Mucosa of descending colon (tissue), 3 donors: ENCODE measurements around the gene MTX3. TPM values are rescaled to one million over a fixed set of nuclear protein-coding genes. Genes with fewer than 3 reads are reported as not detected.

Source experiments
- ATAC-seq: fragments of 200-7000 bp; cut with Tn5 transposase; one replicate; pipeline ENCODE4 v1.9.1; 2020; ENCODE audit warnings: mild to moderate bottlenecking, moderate library complexity
- DNase-seq, 3 donors: peaks; one replicate each; pipeline ENCODE4 v3.0.0-alpha.2; 2020
- H3K36me3 ChIP-seq: fragments of 200-600 bp; one replicate; pipeline ENCODE4 v1.8.0; 2021; ENCODE audit warnings: low read depth, mild to moderate bottlenecking
- H3K4me1 ChIP-seq: fragments of 200-600 bp; one replicate; pipeline ENCODE4 v1.8.0; 2021; ENCODE audit warnings: low read depth, mild to moderate bottlenecking
- H3K4me3 ChIP-seq: fragments of 200-600 bp; one replicate; pipeline ENCODE4 v1.8.0; 2021; ENCODE audit warnings: mild to moderate bottlenecking
- H3K9me3 ChIP-seq: fragments of 200-600 bp; one replicate; pipeline ENCODE4 v1.8.0; 2021; ENCODE audit warnings: mild to moderate bottlenecking
- CTCF ChIP-seq: fragments of 200-600 bp; IDR thresholded peaks from one replicate; pipeline ENCODE4 v1.8.0; 2022; ENCODE audit warnings: antibody characterized with exemption, mild to moderate bottlenecking
- intact Hi-C, 2 donors: fragments of 100-400 bp; cut with DNase I in 1 of 2; cut with micrococcal nuclease in 1 of 2; formaldehyde crosslinking; loops; one replicate each; pipeline versions ENCODE4 v1.11.0 to v1.11.1; 2022; cut with DNase I, micrococcal nuclease
- total RNA-seq, 3 donors: library from RNA; stranded (reverse); fragmentation: NEBNext Ultra II Directional in 2 of 3; extraction: Animal tissue kit (Norgen Biotek cat#: 25700) in 2 of 3; gene quantifications; one replicate each; pipeline versions ENCODE4 v1.2.1 to v1.2.4, GENCODE V29; 2021 to 2023
- donor health status: DM: no; HTN: no; CAD: no; lungs with moderate emphysema.
- donor health status: DM: no; HTN: no; CAD: no.
- donor health status: DM: no; HTN: yes; CAD: no.

Gene MTX3
- total RNA-seq, 3 donors from 2014 or later: 7.9 to 15.3 (median 8.8) TPM

DNA sequence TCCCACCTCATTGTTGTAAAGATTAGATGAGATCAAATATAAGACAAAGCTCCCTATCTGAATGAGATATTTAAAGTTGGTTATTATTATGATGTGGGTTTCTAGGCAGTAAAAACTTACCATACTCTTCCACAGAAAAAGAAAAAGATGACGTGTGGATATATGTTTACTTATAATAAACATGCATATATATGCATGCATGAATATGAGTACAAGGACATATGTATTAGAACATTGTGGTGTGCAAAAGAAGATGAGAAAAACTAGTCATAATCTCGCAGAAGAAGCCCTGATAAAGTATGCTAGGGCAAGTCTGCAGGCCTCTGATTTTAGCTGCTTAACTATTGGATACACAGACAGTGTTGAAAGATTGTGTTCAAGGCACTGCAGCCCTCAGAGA is 34.0 kb upstream of the MTX3 start:
- Histone ChIP-seq H3K36me3 (no peaks in the 10 kb centered on the region), H3K9me3 (no peaks in the 10 kb centered on the region), H3K4me1 (no peaks in the 10 kb centered on the region), H3K4me3 (no peak overlapping the region)
- ATAC-seq (no peak), DNase-seq (no peak)
- TF ChIP-seq CTCF: no peak
- intact Hi-C loops: no loop called here

DNA sequence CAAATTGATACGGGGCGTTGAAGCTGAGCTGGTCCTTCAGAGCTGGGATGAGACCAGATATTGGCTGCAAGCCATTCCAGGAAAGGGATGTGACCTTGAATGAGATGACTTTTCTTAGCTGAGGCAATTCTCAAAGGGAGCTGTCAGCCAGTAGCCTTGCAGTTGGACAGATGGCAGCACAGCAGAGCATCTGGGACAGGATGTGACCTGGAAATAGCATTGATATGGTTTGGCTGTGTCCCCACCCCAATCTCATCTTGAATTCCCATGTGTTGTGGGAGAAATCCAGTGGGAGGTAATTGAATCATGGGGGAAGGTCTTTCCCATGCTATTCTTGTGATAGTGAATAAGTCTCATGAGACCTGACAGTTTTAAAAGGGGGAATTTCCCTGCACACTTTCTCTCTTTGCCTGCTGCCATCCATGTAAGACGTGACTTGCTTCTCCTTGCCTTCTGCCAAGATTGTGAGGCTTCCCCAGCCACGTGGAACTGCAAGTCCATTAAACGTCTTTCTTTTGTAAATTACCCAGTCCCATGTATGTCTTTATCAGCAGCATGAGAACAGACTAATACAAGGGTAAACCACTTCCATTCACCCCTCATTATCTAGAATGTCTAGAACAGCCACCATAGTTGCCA is 19.8 kb upstream of the MTX3 start:
- DNase-seq (no peak), ATAC-seq (no peak)
- no peak for TF ChIP-seq CTCF
- Histone ChIP-seq H3K4me1 (no peaks in the 10 kb centered on the region), H3K9me3 (no peaks in the 10 kb centered on the region), H3K4me3 (no peak overlapping the region), H3K36me3 (no peaks in the 10 kb centered on the region)
- intact Hi-C loops: no loop called here

- H3K9me3 ChIP-seq: no peaks in the 10 kb centered on the region
- no peak overlapping the region for H3K4me3 ChIP-seq
- ATAC-seq: no peak
- intact Hi-C loops: no loop called here
- TF ChIP-seq CTCF: no peak
- no peaks in the 10 kb centered on the region for H3K36me3 ChIP-seq
- no peaks in the 10 kb centered on the region for H3K4me1 ChIP-seq
- no peak for DNase-seq
These were observed 18.1 kb upstream of the MTX3 start for GRCh38 chr5:80008995-80009765.

DNA sequence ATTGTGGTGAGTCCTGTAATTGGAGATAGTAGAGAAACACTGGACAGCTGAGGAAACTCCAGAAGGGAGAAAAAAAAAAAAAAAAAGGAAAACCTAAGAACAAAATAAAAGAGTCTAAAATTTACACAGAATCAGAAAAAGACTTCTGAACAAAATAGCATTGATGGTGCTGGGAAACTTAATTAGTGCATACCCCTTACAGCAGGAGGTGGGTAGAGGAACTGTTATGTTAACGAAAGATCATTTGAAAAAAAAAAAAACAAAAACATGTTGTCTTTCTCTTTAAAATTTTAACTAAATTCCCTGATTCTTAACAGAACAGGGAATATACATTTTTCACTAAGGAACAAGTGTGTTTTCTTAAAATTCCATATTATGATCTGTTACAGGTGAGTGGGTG is 11.6 kb upstream of the MTX3 start:
- H3K9me3 ChIP-seq: no peaks in the 10 kb centered on the region
- DNase-seq (no peak), ATAC-seq (no peak)
- no peaks in the 10 kb centered on the region for H3K36me3 ChIP-seq
- H3K4me3 ChIP-seq: no peak overlapping the region
- no peak for TF ChIP-seq CTCF
- no peaks in the 10 kb centered on the region for H3K4me1 ChIP-seq
- intact Hi-C loops: no loop called here

DNA sequence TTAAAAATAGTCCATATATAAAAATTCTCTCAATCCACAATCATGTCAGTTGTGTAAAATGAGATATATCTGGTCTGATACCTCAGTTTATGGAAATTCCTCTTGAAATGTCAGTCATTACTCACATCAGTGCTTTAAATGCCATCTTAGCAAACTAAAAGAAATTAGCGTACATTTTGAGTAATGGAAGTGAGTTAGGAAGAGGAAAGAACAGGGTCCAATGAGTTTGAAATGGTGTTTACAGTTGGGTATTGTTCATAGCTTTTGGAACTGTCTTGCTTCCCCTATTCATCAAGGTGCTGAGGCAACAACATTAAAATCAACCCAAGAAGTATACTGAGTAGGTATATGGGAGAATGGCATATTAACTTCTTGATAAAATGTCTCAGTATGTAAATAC is 8.7 kb upstream of the MTX3 start:
- Histone ChIP-seq H3K36me3 (no peaks in the 10 kb centered on the region), H3K9me3 (no peaks in the 10 kb centered on the region), H3K4me3 (no peak overlapping the region), H3K4me1 (no peaks in the 10 kb centered on the region)
- TF ChIP-seq CTCF: no peak
- ATAC-seq (no peak), DNase-seq (no peak)
- intact Hi-C loops: no loop called here
